ENCODE data around the gene ATG9A. TPM values are rescaled to one million over a fixed set of nuclear protein-coding genes. Genes with fewer than 3 reads are reported as not detected.

The ATG9A gene
- total and polyA plus RNA-seq, 9 of the 15 experiments (the other 6 are each of a cell fraction or from before 2014, with no cell fraction given), result 0.25 to 65.6 (median 23.4) TPM

DNA sequence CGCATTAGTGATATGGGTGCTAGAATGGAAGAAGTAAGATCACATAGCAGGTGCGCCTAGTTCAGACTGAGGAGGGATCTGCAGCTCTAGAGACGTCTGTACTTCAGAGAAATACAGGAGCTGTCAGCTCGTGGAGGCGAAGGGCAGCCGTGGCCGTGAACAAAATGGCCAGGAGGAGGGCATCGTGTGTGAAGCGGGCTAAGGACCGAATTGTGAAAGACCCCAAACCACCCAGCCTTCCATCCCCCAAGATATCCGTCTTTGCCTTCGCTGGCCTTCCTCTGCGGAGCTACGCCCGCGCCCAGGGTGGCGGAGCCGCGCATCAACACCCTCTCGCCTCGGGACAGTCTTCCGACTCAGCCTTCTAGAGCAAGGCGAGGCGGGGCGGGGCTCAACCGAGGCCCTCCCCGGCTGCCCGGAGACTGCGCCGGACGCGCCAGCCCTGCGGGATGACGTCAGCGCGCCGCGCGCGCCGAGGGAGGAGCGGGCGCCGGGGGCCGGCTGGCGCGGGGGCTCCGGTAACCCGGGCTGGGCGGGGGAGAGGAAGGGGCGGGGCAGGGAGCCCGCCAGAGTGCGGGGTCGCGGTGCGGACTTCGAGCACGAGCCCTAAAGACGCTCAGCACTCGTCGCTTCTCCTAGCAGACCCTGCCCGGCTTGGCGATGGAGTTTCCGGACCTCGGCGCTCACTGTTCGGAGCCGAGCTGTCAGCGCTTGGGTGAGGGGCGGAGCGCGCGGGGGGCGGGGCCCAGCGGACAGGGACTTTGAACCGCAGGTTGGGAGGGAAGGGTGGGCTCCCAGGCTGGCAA is 22.9 kb downstream of the ATG9A start, which contains the start of gene ZFAND2B (continued):
- TF ChIP-seq, protein P1, sequence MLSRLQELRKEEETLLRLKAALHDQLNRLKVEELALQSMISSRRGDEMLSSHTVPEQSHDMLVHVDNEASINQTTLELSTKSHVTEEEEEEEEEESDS (CRISPR knock-in tag; IDR thresholded peaks at IDR 0.05), result no peak
- TF ChIP-seq RBFOX2 (IDR thresholded peaks at IDR 0.05; ENCODE audit: low read depth, low read length) (peak; percentile 91), HLTF (IDR thresholded peaks at IDR 0.05) (no peak), BMI1 (IDR thresholded peaks at IDR 0.05; ENCODE audit: low read length) (no peak), POLR2G (IDR thresholded peaks at IDR 0.05; ENCODE audit: low read depth, low read length) (peak; percentile 95), RCOR1 (IDR thresholded peaks at IDR 0.05; ENCODE audit: borderline replicate concordance in 1 of 2, low read depth in 2 of 2, low read length in 2 of 2) (0 out of 4 replicates have a peak, but pooled peaks of 1 of the 2 experiments have one; percentile 3), ATF7 (IDR thresholded peaks at IDR 0.05) (peak; percentile 97), PTRF (tag; IDR thresholded peaks at IDR 0.05) (no peak), CTBP1 (IDR thresholded peaks at IDR 0.05; ENCODE audit: borderline replicate concordance) (peak; percentile 78), RUNX1 (IDR thresholded peaks at IDR 0.05; ENCODE audit: low read depth) (0 out of 2 replicates have a peak, but pooled peaks have one; percentile 73), SOX6 (IDR thresholded peaks at IDR 0.05) (no peak)
- TF ChIP-seq, protein P2, sequence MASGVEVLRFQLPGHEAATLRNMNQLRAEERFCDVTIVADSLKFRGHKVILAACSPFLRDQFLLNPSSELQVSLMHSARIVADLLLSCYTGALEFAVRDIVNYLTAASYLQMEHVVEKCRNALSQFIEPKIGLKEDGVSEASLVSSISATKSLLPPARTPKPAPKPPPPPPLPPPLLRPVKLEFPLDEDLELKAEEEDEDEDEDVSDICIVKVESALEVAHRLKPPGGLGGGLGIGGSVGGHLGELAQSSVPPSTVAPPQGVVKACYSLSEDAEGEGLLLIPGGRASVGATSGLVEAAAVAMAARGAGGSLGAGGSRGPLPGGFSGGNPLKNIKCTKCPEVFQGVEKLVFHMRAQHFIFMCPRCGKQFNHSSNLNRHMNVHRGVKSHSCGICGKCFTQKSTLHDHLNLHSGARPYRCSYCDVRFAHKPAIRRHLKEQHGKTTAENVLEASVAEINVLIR (CRISPR knock-in tag; IDR thresholded peaks at IDR 0.05), result peak; percentile 65
- TF ChIP-seq, protein P3, sequence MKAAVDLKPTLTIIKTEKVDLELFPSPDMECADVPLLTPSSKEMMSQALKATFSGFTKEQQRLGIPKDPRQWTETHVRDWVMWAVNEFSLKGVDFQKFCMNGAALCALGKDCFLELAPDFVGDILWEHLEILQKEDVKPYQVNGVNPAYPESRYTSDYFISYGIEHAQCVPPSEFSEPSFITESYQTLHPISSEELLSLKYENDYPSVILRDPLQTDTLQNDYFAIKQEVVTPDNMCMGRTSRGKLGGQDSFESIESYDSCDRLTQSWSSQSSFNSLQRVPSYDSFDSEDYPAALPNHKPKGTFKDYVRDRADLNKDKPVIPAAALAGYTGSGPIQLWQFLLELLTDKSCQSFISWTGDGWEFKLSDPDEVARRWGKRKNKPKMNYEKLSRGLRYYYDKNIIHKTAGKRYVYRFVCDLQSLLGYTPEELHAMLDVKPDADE (conservative IDR thresholded peaks at IDR 0.05; ENCODE audit: control insufficient read depth, low read depth, low read length), result 0 out of 2 replicates have a peak, but pooled peaks have one; percentile 48
- TF ChIP-seq, protein P4, sequence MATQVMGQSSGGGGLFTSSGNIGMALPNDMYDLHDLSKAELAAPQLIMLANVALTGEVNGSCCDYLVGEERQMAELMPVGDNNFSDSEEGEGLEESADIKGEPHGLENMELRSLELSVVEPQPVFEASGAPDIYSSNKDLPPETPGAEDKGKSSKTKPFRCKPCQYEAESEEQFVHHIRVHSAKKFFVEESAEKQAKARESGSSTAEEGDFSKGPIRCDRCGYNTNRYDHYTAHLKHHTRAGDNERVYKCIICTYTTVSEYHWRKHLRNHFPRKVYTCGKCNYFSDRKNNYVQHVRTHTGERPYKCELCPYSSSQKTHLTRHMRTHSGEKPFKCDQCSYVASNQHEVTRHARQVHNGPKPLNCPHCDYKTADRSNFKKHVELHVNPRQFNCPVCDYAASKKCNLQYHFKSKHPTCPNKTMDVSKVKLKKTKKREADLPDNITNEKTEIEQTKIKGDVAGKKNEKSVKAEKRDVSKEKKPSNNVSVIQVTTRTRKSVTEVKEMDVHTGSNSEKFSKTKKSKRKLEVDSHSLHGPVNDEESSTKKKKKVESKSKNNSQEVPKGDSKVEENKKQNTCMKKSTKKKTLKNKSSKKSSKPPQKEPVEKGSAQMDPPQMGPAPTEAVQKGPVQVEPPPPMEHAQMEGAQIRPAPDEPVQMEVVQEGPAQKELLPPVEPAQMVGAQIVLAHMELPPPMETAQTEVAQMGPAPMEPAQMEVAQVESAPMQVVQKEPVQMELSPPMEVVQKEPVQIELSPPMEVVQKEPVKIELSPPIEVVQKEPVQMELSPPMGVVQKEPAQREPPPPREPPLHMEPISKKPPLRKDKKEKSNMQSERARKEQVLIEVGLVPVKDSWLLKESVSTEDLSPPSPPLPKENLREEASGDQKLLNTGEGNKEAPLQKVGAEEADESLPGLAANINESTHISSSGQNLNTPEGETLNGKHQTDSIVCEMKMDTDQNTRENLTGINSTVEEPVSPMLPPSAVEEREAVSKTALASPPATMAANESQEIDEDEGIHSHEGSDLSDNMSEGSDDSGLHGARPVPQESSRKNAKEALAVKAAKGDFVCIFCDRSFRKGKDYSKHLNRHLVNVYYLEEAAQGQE (IDR thresholded peaks at IDR 0.05; ENCODE audit: borderline replicate concordance), result no peak
- TF ChIP-seq, protein P4 (CRISPR knock-in tag; IDR thresholded peaks at IDR 0.05; ENCODE audit: low read depth), result peak; percentile 57; the same call in 1 of the 2 replicates
- TF ChIP-seq, protein P5, sequence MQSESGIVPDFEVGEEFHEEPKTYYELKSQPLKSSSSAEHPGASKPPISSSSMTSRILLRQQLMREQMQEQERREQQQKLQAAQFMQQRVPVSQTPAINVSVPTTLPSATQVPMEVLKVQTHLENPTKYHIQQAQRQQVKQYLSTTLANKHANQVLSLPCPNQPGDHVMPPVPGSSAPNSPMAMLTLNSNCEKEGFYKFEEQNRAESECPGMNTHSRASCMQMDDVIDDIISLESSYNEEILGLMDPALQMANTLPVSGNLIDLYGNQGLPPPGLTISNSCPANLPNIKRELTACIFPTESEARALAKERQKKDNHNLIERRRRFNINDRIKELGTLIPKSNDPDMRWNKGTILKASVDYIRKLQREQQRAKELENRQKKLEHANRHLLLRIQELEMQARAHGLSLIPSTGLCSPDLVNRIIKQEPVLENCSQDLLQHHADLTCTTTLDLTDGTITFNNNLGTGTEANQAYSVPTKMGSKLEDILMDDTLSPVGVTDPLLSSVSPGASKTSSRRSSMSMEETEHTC (IDR thresholded peaks at IDR 0.05), result no peak
